ENCODE measurements around the gene TLL2.
A peak's percentile ranks its signal among the peaks of the same experiment; 100 is the strongest.

TLL2 gene

DNA sequence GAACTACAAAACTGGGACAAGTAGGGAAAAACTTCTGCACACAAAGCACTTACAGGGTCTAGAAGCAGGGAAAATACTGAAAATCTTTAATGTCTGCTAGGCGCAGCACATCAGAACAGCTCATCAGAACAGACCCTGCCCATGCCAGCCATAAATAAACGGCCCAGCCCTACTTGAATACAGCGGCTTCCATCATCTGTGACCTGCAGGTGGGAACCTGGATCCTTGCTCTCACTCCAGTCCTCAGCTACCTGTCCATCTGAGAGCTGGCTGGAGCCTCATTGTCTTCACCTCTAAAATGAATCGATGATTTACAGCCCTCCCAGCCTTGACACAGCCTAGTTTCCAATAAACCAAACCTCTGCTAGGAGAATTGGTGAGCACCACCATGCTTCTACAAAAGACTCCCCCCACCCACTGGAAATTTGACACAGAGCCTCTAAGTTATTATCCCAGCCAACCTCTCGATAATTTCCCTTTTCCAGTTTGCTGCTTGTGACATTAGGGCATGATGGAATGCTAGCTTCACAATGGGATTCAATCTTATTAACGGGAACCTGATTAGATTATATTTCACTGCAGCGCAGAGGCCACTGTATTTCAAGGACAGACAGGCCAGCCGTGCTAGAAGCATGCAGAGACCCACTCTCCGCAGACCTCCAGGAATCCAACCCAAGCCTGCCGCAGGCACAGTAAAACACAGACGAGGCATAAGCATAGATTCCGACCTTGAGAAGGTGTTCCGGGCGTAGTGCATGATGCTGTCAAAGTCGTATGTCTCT lies 93.3 kb downstream of the TLL2 start:
- no peak for DNase-seq

GRCh38 chr10:96419351-96419750 lies 94.4 kb downstream of the TLL2 start:
- DNase-seq, result no peak

DNA sequence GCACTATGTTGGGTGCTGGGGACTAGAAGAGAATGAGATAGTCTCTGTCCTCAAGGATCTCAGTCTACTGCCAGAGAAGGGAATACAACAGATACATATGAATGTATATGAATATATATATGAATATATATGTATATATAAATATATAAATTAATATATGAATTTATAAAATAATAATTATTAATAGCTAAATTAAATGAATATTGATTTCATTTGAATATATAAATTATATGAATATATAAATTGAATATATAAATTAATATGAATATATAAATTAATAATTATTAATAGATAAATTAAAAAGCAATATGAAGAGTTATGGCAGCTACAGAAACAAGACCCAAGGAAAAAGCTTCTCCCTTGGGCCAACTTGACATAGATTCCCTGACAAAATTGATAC lies 95.1 kb downstream of the TLL2 start:
- no peak for DNase-seq

DNA sequence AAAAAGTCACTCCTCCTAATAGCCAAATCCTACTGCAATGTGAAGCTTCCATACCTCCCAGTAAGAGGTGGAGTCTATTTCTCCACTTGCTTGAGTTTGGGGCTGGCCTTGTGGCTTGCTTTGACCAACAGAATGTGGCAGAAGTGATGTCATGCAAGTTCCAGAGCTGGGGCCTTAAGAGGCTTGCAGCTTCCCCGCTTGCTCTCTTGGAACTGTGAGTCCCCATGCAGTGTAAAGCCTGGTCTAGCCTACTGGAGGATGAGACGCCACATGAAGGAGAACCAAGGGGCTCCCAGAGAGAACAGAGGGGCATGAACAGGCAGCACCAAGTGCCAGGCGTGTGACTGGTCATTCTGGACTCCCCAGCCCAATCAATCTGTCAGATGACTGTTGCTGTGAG lies 96.3 kb downstream of the TLL2 start:
- DNase-seq, result no peak

GRCh38 chr10:96416643-96417042 lies 97.1 kb downstream of the TLL2 start:
- DNase-seq, result no peak

- DNase-seq, result no peak
Observed at GRCh38 chr10:96415891-96416554, 97.7 kb downstream of the TLL2 start.

DNA sequence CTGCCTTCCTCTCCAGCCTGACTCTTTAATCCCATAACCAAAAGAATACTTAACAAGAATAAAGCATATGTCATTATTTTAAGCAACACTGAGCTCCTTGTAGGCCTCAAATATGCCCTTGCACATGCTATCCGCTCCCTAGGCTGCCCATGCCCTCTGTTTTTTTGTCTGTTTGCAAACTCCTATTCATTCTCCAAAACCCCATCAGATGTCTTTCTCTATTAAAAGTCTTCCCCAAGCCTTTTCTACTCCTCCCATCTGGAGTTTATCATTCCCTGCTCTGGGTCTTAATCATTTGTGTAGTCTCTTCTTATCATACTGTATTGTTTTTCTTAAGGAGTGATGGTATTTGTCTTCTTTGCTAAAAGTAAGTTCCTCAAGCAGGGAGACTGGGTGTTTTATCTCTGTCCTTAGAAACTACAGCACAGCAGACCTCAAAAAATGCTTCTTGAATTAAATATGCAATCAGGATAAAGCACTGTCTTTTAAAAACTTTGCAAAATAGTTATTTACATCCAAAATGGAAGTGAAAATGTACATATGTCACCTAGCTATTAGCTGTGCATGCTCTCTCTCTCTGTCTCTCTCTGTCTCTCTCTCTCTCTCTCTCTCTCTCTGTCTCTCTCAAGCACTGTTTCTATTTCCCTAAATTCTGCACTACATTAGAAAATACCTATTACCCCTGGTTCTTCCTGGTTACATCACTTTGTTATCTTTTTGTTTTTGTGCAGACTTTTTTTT lies 98.4 kb downstream of the TLL2 start:
- DNase-seq, result no peak

- DNase-seq, result no peak
Observed at GRCh38 chr10:96414303-96414702, 99.4 kb downstream of the TLL2 start.

DNA sequence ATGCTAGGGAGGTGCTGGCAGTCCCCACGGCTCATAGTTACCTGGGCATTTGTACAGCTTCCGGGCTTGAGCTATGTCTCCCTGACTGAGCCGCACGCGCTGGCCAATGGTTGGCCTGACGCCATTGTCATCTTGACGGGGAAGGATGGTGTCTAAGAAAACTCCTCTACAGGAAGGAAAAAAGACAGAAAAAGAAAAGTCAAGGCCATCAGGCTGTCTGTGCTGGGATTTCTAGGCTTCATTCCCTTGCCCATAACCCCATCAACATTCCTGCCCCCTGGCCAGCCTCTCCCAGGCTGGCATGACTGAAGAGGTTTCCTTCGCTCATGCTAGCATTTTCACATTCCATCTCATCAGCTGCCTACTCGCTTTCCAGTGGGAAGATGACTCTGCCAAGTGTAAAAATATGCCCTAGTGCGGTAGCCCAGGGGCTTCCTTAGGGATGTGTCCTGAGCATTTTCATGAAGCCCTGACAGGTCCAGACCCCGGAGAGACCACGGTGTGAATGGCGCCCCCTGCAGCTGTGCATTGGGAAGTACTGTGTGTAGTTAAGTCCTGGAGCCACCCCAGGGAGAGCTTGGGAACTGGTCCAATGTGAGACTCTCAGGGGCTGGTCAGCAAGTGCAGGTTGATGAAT lies 100.5 kb downstream of the TLL2 start:
- DNase-seq, result no peak

- DNase-seq, result no peak
Observed at GRCh38 chr10:96411716-96412320, 101.9 kb downstream of the TLL2 start.

DNA sequence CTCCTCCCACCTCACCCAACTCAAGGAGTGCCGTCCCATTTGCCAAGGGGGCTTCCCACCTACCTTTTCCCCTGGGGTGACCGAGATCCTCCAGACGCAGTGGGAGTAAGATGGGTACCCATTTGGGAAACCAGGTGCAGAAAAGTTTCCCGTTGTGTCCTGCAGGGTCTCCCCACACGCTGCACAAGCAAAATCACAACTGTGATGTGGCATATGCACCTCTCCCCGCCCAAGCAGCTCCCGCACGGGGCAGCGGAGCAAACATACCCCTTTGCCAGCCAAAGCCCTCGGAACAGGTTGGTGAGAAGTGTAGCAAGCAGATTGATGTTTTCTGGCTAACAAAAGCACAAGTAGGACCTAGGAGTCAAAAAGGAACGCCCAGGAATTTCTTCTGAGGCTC lies 103.4 kb downstream of the TLL2 start:
- DNase-seq, result no peak

DNA sequence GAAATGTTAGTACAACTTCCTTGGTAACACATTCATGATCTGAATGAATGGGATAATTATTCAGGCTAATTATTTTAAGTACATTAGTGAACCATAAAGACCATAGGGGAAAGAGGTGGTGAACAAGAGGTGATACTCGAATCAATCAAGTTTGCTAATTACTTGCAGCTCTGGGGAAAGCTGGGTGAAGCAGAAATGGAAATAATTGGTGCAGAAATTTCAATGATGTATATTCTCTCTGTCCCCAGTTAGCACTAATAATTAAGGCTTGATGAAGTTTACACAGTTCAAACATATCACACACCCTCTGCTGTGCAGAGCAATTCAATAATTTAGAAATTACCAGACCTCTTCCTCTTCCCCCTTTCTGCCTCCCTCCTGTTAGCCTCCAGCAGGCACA lies 105.5 kb downstream of the TLL2 start:
- no peak for DNase-seq

GRCh38 chr10:96407560-96408069 lies 106.1 kb downstream of the TLL2 start:
- DNase-seq, result no peak

DNA sequence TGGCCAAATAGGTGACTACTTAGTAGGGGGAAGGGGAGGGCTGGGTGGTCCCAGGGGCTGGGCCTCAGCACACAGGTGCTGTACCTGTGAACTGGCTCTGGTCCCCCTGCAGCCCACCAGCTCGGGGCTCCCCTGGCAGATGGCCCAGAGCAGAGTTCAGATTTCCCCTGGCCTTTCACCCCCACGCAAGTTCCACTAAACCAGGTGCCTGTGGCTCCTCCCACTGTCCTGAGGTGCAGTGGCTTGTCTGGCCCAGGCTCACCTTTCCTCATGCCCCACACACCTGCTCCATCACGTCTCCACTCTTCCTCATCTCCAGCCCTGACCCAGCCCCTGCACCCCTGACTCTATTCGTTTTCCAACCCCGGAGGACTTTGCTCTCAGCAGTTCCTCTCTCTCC lies 107.6 kb downstream of the TLL2 start:
- DNase-seq, result no peak

- DNase-seq, result no peak
Observed at GRCh38 chr10:96402417-96403305, 111.1 kb downstream of the TLL2 start.

- DNase-seq, result no peak
Observed at GRCh38 chr10:96401036-96401435, 112.7 kb downstream of the TLL2 start.

GRCh38 chr10:96400465-96400864 lies 113.3 kb downstream of the TLL2 start:
- no peak for DNase-seq

DNA sequence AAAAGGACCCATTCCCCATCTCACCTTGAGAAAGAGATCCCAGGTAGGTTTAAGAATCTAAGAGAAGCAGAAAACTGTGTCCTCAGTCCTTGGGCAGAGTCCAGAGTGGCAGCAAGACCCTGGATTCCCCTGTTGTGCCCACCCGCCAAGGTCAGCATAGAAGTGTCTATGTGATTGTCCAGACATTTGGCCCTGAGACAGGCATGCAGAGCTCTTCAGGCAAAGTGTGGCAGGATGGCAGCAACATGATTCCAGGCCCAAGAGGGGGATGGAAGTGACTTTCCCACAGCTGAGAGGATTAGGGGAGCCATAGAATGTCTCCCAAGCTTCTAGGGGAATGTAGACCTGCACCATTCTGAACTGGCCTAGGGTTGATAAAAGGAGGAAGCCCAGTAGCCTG lies 115.8 kb downstream of the TLL2 start:
- DNase-seq, result no peak

- DNase-seq, result peak; percentile 49 to 60
Observed at GRCh38 chr10:96395931-96396877, 117.5 kb downstream of the TLL2 start.

DNA sequence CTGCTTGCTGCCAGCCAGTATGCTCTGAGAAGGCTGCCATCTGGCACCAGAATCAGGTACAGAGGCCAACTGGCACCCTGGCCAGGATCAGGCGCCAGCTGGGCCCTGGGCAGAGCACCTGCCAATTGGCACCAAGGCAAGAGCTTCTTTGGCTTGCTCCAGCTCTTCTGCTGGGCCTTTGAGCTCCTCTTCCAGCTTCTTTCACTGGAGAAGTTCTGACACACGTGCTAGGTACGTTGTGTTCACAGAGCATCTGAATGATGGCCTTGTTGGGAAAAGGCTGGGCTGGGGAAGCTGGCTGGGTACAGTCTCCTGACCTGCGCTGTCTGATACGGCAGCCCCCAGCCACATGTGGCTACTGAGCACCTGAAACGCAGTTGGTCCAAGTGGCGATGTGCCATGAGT lies 123.3 kb downstream of the TLL2 start:
- no peak for DNase-seq

DNA sequence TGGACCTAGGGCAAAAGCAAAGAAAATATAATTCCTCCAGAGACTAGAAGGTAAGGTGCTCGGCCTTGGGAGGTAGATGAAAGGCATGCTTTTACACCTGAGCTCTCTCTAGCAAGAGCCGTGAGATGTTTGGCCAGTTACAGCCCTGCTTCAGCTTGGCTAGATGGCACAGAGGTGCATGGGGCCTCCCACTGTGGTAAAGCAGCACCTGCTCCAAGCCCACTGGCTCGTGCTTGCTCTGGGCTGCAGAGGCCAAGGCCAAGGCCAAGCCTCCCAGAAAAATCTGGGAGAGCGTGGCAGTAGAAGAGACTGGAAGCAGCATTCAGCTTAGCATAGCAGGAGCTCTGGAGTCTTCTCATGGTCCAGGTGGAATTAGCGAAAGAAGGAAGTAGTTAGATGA lies 123.9 kb downstream of the TLL2 start:
- no peak for DNase-seq
